ENCODE data around the gene DNAI4. TPM values are rescaled to one million over a fixed set of nuclear protein-coding genes. Genes with fewer than 3 reads are reported as not detected.
"Not testable (repeated sequence)": the region's sequence is repeated elsewhere in the genome, so short reads cannot be mapped to it uniquely, and the experiment has no call there.

Gene DNAI4, protein sequence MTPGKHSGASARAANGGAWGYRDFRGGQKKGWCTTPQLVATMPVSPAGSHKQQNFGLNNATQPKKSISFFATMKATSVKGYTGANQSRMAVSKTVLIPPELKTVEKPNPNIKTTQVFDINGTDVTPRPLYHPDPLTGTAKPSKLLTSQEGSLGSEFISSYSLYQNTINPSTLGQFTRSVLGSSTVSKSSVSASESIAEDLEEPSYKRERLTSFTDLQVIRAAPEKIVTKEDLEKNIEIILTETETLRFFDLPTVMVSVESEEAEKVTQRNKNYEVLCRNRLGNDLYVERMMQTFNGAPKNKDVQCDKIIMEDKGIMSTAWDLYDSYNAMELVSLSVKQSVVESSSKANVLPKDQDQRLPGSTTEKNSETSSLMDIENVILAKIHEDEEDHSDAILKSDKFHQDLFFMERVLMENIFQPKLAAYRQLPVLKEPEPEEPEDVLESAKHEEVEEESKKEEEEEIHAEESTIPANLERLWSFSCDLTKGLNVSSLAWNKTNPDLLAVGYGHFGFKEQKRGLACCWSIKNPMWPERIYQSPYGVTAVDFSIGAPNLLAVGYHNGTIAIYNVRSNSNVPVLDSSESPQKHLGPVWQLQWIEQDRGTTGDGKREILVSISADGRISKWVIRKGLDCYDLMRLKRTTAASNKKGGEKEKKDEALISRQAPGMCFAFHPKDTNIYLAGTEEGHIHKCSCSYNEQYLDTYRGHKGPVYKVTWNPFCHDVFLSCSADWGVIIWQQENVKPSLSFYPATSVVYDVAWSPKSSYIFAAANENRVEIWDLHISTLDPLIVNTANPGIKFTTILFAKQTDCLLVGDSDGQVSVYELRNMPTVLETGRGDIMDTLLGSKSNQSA
- 1 to 10 TPM; 1.4 to 4.3 (median 2.2) TPM for total RNA-seq
- total RNA-seq (2013), result 5.8 TPM

DNA sequence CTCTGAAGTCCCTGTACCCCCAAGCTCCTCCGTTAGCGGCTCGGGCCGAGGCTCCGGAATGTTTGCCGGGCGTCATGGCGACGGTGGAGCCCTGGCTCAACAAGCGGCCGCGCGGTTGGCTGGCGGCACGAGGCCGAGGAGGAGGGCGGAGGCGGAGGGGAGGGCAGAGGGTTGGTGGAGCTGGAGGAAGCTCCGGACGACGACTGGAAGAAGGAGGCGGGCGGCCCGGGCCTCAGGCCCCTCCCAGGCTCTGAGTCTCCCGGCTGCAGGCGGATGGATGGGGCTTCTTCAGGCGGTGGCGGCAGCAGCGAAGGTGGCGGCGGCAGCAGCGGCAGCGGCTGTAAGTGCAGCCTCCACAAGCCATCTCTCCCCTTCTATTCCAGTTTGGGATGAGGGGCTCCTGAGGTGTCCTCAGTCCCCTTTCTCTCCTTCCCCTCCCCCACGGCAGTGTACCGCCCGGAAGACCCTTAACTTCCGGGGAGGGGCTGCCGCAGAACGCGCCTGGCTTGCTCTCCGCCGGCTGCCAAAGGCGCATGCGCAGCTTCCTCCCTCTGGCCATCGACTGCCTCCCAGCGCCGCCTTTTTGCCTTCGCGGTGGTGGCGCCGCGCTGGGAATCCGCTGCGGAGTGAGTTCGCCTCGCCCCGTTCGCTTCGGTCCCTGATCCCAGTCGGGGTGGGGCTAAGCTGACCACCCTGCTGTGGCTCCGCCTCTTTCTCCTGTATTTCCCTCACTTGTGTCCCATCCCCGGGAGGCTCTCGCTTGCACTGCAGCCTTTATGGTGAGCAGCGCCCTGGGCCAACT, at the start of gene DNAI4, which contains the start of gene MIER1:
TSS of gene DNAI4 (minus strand) at position 101 of the 802 bp plus-strand sequence. CDS start at position 76, 25 bp downstream.
TSS of gene MIER1 (plus strand) at position 235 of the 802 bp plus-strand sequence. CDS start at position 274, 39 bp downstream.
- Histone ChIP-seq H3K4me1 (ENCODE audit: control insufficient read depth, insufficient read depth, low read length) (peaks cover 23% of the 10 kb centered on the region), H3K27me3 (ENCODE audit: control insufficient read depth, insufficient read depth, low read length) (no peaks in the 10 kb centered on the region), H3K36me3 (ENCODE audit: control insufficient read depth, insufficient read depth, low read length) (no peaks in the 10 kb centered on the region), H3K4me3 (ENCODE audit: low read length) (peak within 1 kb of the TSS; percentile 71), H3K9me3 (ENCODE audit: control insufficient read depth, insufficient read depth, low read length) (no peaks in the 10 kb centered on the region), H3K27ac (ENCODE audit: low read length) (peak within 1 kb of the TSS; percentile 98)
- DNase-seq (peak; percentile 95 to 98), ATAC-seq (peak; percentile 94 to 99 (median 94))
- TF ChIP-seq CTCF (IDR thresholded peaks at IDR 0.05), result no peak
- intact Hi-C loops (cut with micrococcal nuclease), result loop anchor here (5.0 to 10.0 kb wide), 3 partner anchors 270 to 762 kb away; partner anchors contain the start of gene GADD45A
- Mint-ChIP-seq H3K9me3 (no peaks in the 10 kb centered on the region), H3K4me1 (peaks cover 27 to 32% of the 10 kb centered on the region in 2 donors), H3K27me3 (ENCODE audit: low read depth in 2 of 2) (no peaks in the 10 kb centered on the region), H3K4me3 (peak within 1 kb of the TSS; percentile 91), H3K36me3 (no peaks in the 10 kb centered on the region), H3K27ac (peak within 1 kb of the TSS; percentile 96)
- whole genome bisulfite sequencing (ENCODE audit: insufficient coverage), result under 1% methylated on average over 63 of the region's 64 CpGs

- intact Hi-C loops (cut with micrococcal nuclease), result no loop called here
- H3K4me3 Mint-ChIP-seq, result no peak overlapping the region
- ATAC-seq (no peak), DNase-seq (no peak)
- no peaks in the 10 kb centered on the region for H3K27me3 ChIP-seq (ENCODE audit: control insufficient read depth, insufficient read depth, low read length)
- no peaks in the 10 kb centered on the region for H3K27me3 Mint-ChIP-seq (ENCODE audit: low read depth in 2 of 2)
- no peak overlapping the region for H3K4me3 ChIP-seq (ENCODE audit: low read length)
- H3K9me3 Mint-ChIP-seq, result peaks cover 0 to 4% of the 10 kb centered on the region in 2 donors
- no peak for TF ChIP-seq CTCF (IDR thresholded peaks at IDR 0.05)
- H3K36me3 Mint-ChIP-seq, result peaks cover 31% of the 10 kb centered on the region
- no peaks in the 10 kb centered on the region for H3K9me3 ChIP-seq (ENCODE audit: control insufficient read depth, insufficient read depth, low read length)
- peaks cover 69% of the 10 kb centered on the region for H3K36me3 ChIP-seq (ENCODE audit: control insufficient read depth, insufficient read depth, low read length)
- WGBS (ENCODE audit: insufficient coverage), result 90% methylated on average over 1 of the region's 3 CpGs
- peak overlapping the region in 1 of 2 donors; percentile 56 for H3K27ac Mint-ChIP-seq
- H3K4me1 Mint-ChIP-seq, result peaks cover 18 to 27% of the 10 kb centered on the region in 2 donors
- H3K27ac ChIP-seq (ENCODE audit: low read length), result no peak overlapping the region
- H3K4me1 ChIP-seq (ENCODE audit: control insufficient read depth, insufficient read depth, low read length), result no peaks in the 10 kb centered on the region
Observed at GRCh38 chr1:66968574-66968973, 43.9 kb upstream of the DNAI4 start.

- H3K4me3 Mint-ChIP-seq; intact Hi-C loops (cut with micrococcal nuclease); ATAC-seq; H3K9me3 ChIP-seq (ENCODE audit: control insufficient read depth, insufficient read depth, low read length); H3K9me3 Mint-ChIP-seq; H3K27me3 Mint-ChIP-seq (ENCODE audit: low read depth in 2 of 2); H3K27me3 ChIP-seq (ENCODE audit: control insufficient read depth, insufficient read depth, low read length); DNase-seq; H3K4me1 ChIP-seq (ENCODE audit: control insufficient read depth, insufficient read depth, low read length); H3K4me3 ChIP-seq (ENCODE audit: low read length); H3K27ac ChIP-seq (ENCODE audit: low read length): not testable (repeated sequence)
- Mint-ChIP-seq H3K36me3 (peaks cover 25% of the 10 kb centered on the region), H3K27ac (peak overlapping the region; percentile 44 to 58), H3K4me1 (peaks cover 23 to 33% of the 10 kb centered on the region in 2 donors)
- 81% methylated on average over 3 of the region's 7 CpGs for whole genome bisulfite sequencing (ENCODE audit: insufficient coverage)
- peaks cover 70% of the 10 kb centered on the region for H3K36me3 ChIP-seq (ENCODE audit: control insufficient read depth, insufficient read depth, low read length)
Observed at GRCh38 chr1:66966188-66966873, 41.7 kb upstream of the DNAI4 start.
